NK-92 (cell line): ENCODE measurements around the gene BAIAP2L2.
"Not testable (repeated sequence)": the region's sequence is repeated elsewhere in the genome, so short reads cannot be mapped to it uniquely, and the experiment has no call there.

ENCODE experiments used
- DNase-seq: peaks from one replicate; lab custom pipeline; 2025; ENCODE audit not compliant: unreplicated experiment; lab: John Stamatoyannopoulos, UW

Gene BAIAP2L2

DNA sequence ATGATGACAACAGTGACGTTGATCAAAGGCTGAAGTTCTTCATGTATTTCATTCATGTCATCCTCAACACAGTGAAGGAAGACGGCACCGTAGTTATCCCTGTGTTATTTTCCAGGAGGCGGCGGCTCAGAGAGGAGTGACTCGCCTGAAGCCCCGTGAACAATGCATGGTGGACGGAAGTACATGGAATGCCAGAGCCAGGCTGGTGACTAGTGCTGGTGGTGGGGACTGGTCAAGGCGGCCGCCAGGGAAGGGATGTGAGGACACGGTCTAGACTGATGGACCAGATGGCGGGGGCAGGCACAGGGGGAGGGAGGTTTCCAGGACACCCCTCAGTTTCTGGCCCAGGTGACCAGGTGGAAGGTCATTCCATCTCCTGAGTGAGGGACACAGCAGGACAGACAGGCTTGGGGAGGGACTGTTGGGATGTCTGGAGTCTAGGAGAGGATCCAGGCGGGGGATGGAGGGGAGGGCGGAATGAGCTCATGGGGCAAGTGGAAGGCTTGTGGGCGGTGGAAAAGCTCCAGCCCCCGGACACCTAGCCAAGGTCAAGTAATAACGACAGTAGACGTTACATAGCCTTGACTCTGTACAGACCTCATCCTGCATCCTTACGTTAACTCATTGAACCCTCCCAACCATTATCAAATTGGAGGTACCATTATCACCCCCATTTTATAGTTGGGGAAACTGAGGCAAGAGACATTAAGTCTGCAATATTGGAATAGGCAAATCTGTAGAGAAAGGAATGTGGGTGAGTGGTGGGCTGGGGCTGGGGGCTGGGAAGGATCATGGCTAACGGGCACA, 69.3 kb downstream of the BAIAP2L2 start:
- DNase-seq, result no peak

DNA sequence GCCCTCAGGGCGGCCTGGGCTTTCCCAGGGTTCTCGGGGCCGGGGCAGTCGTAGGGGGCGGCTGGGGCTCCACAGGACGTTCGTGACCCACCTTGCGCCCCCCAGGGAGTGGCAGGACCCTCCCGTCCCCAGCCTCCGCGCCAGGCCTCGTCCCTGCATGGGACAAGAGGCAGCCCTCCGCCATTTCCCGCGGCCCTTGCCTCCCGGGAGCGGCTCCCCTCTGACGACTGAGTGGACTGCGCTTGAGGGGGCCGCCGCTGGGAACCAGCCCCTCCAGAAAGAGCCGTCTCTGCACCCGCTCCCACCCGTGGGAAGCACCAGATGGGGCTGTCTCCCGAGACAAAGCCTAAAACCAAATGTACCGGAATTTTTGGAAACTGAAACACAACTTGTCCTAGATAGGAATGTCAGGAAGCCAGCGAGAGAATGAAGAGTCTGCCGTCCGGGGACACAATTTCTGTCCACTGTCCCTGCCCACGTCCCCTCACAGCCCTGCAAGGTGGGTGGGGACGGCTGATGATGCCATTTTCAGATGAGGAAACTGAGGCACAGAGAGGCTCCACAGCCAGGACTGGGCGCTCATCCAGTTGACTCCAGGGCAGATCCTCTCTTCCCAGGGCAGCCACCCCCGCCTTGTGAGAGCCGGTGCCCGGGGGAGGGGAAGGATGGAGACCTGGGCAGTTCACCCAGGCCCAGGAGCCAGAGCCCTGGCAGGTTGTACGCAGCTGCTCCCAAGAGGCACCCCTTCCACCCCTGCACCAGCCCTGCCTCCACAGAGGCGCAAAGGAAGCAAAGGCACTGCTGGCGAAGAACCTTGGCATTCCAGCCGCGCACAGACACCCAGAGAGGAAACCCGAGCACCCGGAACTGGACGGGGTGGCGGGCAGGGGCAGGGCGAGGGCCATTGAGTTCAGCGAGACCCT, 71.3 kb downstream of the BAIAP2L2 start:
- no peak for DNase-seq

GRCh38 chr22:38038426-38038825, 72.1 kb downstream of the BAIAP2L2 start:
- no peak for DNase-seq

- not testable (repeated sequence) for DNase-seq
Observed at GRCh38 chr22:38037367-38038150, 72.9 kb downstream of the BAIAP2L2 start.

DNA sequence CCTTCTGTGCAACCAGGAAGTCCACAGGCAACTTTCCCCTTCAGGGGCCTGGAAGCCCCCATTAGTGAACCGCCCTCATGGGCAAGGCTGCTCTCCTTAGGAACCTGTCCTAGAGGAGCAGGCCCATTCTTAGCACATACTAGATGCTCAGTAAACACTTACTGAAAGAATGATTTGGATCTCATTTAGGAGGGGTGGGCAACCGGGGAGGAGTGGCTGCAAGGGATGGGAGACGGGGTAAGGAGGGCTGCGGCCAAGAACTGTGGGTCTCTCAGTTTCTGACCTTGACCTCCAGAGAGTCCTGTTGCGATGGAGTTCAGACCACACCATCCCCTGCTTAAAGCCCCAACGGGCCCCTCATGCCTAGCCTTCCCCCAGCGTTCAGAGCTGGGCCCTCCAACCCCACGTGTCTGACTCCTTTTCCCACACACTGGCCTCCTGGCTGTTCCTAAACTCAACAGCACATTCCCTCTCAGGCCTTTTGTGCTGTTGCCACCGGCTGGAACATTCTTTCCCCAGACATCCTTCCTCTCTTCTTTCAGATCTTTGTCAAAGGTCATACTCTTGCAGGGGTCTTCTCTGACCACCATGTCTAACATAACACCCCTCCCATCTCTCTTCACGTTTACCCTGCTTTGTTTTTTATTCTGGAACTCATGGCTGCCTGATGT, 74.0 kb downstream of the BAIAP2L2 start:
- DNase-seq, result no peak

DNA sequence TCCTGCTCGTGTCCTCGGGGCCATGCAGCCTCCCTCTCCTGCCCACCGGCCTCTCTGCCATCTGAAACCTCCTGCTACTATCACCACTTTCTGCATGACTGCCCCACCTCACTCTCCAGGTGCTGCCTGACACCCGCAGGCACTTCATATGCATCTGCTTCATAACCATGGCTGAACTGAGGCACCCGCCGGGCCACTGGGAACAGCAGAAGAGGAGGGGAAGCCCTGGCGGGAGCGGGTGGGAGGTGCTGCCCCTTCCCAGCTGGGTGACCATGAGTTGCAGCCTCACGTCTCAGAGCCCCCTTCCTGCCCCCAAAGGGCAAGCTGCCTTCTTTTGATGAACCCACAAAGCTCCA, 75.0 kb downstream of the BAIAP2L2 start:
- no peak for DNase-seq
